ENCODE measurements around the gene MAPK7. TPM values are rescaled to one million over a fixed set of nuclear protein-coding genes. Genes with fewer than 3 reads are reported as not detected.

Gene MAPK7
- total and polyA plus RNA-seq, 2 of the 8 experiments (the other 6 are each of a cell fraction or from before 2014, with no cell fraction given): 15.2 to 28.1 TPM

DNA sequence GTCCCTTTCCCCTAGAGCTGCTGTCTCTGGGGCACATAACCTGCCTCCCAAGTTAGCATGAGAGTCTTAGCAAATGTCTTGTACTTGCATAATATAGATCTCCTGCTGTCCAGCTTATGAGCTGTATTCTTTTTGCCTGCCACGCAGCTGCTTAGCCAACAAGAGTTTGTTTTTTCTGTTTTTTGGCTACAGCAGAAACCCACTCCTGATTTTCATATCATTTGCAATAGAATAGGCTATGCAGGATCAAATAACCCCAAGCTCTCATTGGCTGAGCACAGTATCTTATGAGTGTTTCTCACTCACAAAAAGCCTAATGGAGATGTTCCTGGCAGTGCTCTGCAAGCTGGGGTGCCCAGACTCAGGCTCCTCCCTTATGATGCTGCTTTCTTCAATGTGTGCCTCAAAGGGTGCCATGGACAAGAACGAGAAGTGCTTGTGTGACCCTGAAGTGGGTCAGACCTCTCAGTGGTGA is 38.9 kb upstream of the MAPK7 start (continued):
- no peak for TF ChIP-seq CHD7 (IDR thresholded peaks at IDR 0.05; ENCODE audit: insufficient replicate concordance, low read length)
- TF ChIP-seq NANOG (IDR thresholded peaks at IDR 0.05; ENCODE audit: insufficient read depth, low read depth, low read length, poor library complexity, severe bottlenecking): no peak
- no peak for TF ChIP-seq CHD1 (IDR thresholded peaks at IDR 0.05; ENCODE audit: low read depth, low read length)
- TF ChIP-seq SAP30 (IDR thresholded peaks at IDR 0.05; ENCODE audit: insufficient read depth, insufficient replicate concordance, low read length): no peak
- TF ChIP-seq KDM5A (IDR thresholded peaks at IDR 0.05; ENCODE audit: low read length): no peak
- TF ChIP-seq RAD21 (IDR thresholded peaks at IDR 0.05 in 1 of 2, conservative IDR thresholded peaks at IDR 0.05 in 1 of 2; ENCODE audit: low read depth in 2 of 2, low read length in 2 of 2): no peak
- TF ChIP-seq MAFK (IDR thresholded peaks at IDR 0.05; ENCODE audit: low read depth, low read length): no peak
- no peak for TF ChIP-seq KDM4A (IDR thresholded peaks at IDR 0.05; ENCODE audit: low read depth, low read length, severe bottlenecking)
- no peak for TF ChIP-seq JUND (IDR thresholded peaks at IDR 0.05; ENCODE audit: low read length)
- no peak for TF ChIP-seq CHD2 (IDR thresholded peaks at IDR 0.05; ENCODE audit: low read length)

Measured in H1 (cell line).